Measurements from ENCODE around the gene HNRNPUL1. TPM values are rescaled to one million over a fixed set of nuclear protein-coding genes. Genes with fewer than 3 reads are reported as not detected.
A peak's percentile ranks its signal among the peaks of the same experiment; 100 is the strongest.
"Not testable (repeated sequence)": the region's sequence is repeated elsewhere in the genome, so short reads cannot be mapped to it uniquely, and the experiment has no call there.

Gene HNRNPUL1
- polyA plus RNA-seq, 1 donor (not counting 4 experiments of a cell fraction or from before 2014, with no cell fraction given): 48.3 TPM

DNA sequence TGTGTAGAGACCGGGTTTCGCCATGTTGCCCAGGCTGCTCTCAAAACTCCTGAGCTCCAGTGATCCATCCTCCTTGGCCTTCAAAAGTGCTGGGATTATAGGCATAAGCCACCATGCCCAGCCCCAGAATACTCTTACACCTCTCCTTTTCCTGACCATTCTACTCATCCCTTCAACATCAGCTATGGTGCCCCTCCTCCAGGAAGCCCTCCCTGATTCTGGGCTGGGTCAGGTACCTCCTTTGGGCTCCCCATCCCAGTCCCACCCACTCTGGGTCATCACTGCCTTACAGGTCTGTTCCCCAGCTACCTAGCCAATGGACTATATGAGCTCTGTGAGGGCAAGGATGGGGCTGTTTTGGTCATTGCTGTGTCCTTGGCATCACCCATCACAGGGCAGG is 80.0 kb downstream of the HNRNPUL1 start:
- Histone ChIP-seq H3K4me1 (ENCODE audit: control insufficient read depth, extremely low read depth, insufficient read depth, low read length) (no peaks in the 10 kb centered on the region), H3K27ac (ENCODE audit: control insufficient read depth, insufficient read depth, low read length) (no peak overlapping the region), H3K9me1 (ENCODE audit: control insufficient read depth, extremely low read depth, insufficient read depth, low read length) (peaks cover 4% of the 10 kb centered on the region), H3K4me3 (ENCODE audit: control insufficient read depth in 2 of 3, extremely low read depth in 1 of 3, insufficient read depth in 2 of 3, low read depth in 1 of 3, low read length in 3 of 3) (no peak overlapping the region), H3K79me2 (ENCODE audit: control insufficient read depth, insufficient read depth, low read length) (peaks cover 4% of the 10 kb centered on the region), H3K27me3 (ENCODE audit: control insufficient read depth, extremely low read depth, insufficient read depth, low read length) (no peaks in the 10 kb centered on the region), H3K9me3 (ENCODE audit: control insufficient read depth, low read depth, low read length) (no peaks in the 10 kb centered on the region), H4K20me1 (ENCODE audit: control insufficient read depth, extremely low read depth, insufficient read depth, low read length) (no peaks in the 10 kb centered on the region), H3K36me3 (ENCODE audit: control insufficient read depth in 2 of 2, extremely low read depth in 1 of 2, insufficient read depth in 2 of 2, low read length in 2 of 2) (peaks cover 26 to 33% of the 10 kb centered on the region in 2 experiments), H3K4me2 (ENCODE audit: control insufficient read depth, extremely low read depth, insufficient read depth, low read depth, low read length) (no peak overlapping the region), H2AFZ (ENCODE audit: control insufficient read depth, low read length) (no peak overlapping the region), H3K9ac (ENCODE audit: control insufficient read depth, extremely low read depth, insufficient read depth, low read length) (no peak overlapping the region)
- DNase-seq (ENCODE audit: low read depth, low spot score) (no peak), FAIRE-seq (no peak)
- dilution Hi-C loops (cut with MboI; ENCODE audit: extremely low pct_ligation_motif_present, low sequenced_read_pairs): no loop called here
- TF ChIP-seq CTCF (optimal IDR thresholded peaks at IDR 0.05 in 1 of 3, IDR thresholded peaks at IDR 0.05 in 1 of 3, conservative IDR thresholded peaks at IDR 0.05 in 1 of 3; ENCODE audit: extremely low read depth in 1 of 3, insufficient read depth in 2 of 3, low read length in 3 of 3) (no peak), EZH2 (IDR thresholded peaks at IDR 0.05; ENCODE audit: low read length) (no peak)

GRCh38 chr19:41346916-41347315 is 82.7 kb downstream of the HNRNPUL1 start:
- H3K9me3 ChIP-seq (ENCODE audit: control insufficient read depth, low read depth, low read length); FAIRE-seq; H3K9ac ChIP-seq (ENCODE audit: control insufficient read depth, extremely low read depth, insufficient read depth, low read length); H3K4me1 ChIP-seq (ENCODE audit: control insufficient read depth, extremely low read depth, insufficient read depth, low read length); dilution Hi-C loops (cut with MboI; ENCODE audit: extremely low pct_ligation_motif_present, low sequenced_read_pairs); DNase-seq (ENCODE audit: low read depth, low spot score); H3K4me2 ChIP-seq (ENCODE audit: control insufficient read depth, extremely low read depth, insufficient read depth, low read depth, low read length); H3K27me3 ChIP-seq (ENCODE audit: control insufficient read depth, extremely low read depth, insufficient read depth, low read length); H3K27ac ChIP-seq (ENCODE audit: control insufficient read depth, insufficient read depth, low read length); H3K4me3 ChIP-seq (ENCODE audit: control insufficient read depth in 2 of 3, extremely low read depth in 1 of 3, insufficient read depth in 2 of 3, low read depth in 1 of 3, low read length in 3 of 3); H2AFZ ChIP-seq (ENCODE audit: control insufficient read depth, low read length); H4K20me1 ChIP-seq (ENCODE audit: control insufficient read depth, extremely low read depth, insufficient read depth, low read length); H3K9me1 ChIP-seq (ENCODE audit: control insufficient read depth, extremely low read depth, insufficient read depth, low read length): not testable (repeated sequence)
- Histone ChIP-seq H3K36me3 (ENCODE audit: control insufficient read depth in 2 of 2, extremely low read depth in 1 of 2, insufficient read depth in 2 of 2, low read length in 2 of 2) (peaks cover 23 to 25% of the 10 kb centered on the region in 2 experiments), H3K79me2 (ENCODE audit: control insufficient read depth, insufficient read depth, low read length) (peaks cover 25% of the 10 kb centered on the region)

GRCh38 chr19:41350735-41351338 is 86.7 kb downstream of the HNRNPUL1 start:
- H3K4me1 ChIP-seq (ENCODE audit: control insufficient read depth, extremely low read depth, insufficient read depth, low read length): peaks cover 7% of the 10 kb centered on the region
- no peaks in the 10 kb centered on the region for H3K9me3 ChIP-seq (ENCODE audit: control insufficient read depth, low read depth, low read length)
- peaks cover 5% of the 10 kb centered on the region for H3K9me1 ChIP-seq (ENCODE audit: control insufficient read depth, extremely low read depth, insufficient read depth, low read length)
- H3K27me3 ChIP-seq (ENCODE audit: control insufficient read depth, extremely low read depth, insufficient read depth, low read length): no peaks in the 10 kb centered on the region
- peaks cover 4 to 22% of the 10 kb centered on the region in 2 experiments for H3K36me3 ChIP-seq (ENCODE audit: control insufficient read depth in 2 of 2, extremely low read depth in 1 of 2, insufficient read depth in 2 of 2, low read length in 2 of 2)
- dilution Hi-C loops (cut with MboI; ENCODE audit: extremely low pct_ligation_motif_present, low sequenced_read_pairs): no loop called here
- peak overlapping the region; percentile 77 for H3K9ac ChIP-seq (ENCODE audit: control insufficient read depth, extremely low read depth, insufficient read depth, low read length)
- peaks cover 37% of the 10 kb centered on the region for H3K79me2 ChIP-seq (ENCODE audit: control insufficient read depth, insufficient read depth, low read length)
- H3K27ac ChIP-seq (ENCODE audit: control insufficient read depth, insufficient read depth, low read length): peak overlapping the region; percentile 69
- H3K4me3 ChIP-seq (ENCODE audit: control insufficient read depth in 2 of 3, extremely low read depth in 1 of 3, insufficient read depth in 2 of 3, low read depth in 1 of 3, low read length in 3 of 3): peak overlapping the region; percentile 68 to 87 (median 86)
- H4K20me1 ChIP-seq (ENCODE audit: control insufficient read depth, extremely low read depth, insufficient read depth, low read length): peaks cover 3% of the 10 kb centered on the region
- H3K4me2 ChIP-seq (ENCODE audit: control insufficient read depth, extremely low read depth, insufficient read depth, low read depth, low read length): peak overlapping the region; percentile 99
- DNase-seq (ENCODE audit: low read depth, low spot score) (no peak), FAIRE-seq (peak; percentile 74)
- peak overlapping the region; percentile 50 for H2AFZ ChIP-seq (ENCODE audit: control insufficient read depth, low read length)
- TF ChIP-seq EZH2 (IDR thresholded peaks at IDR 0.05; ENCODE audit: low read length): no peak
- no peak for TF ChIP-seq CTCF (optimal IDR thresholded peaks at IDR 0.05 in 1 of 3, IDR thresholded peaks at IDR 0.05 in 1 of 3, conservative IDR thresholded peaks at IDR 0.05 in 1 of 3; ENCODE audit: extremely low read depth in 1 of 3, insufficient read depth in 2 of 3, low read length in 3 of 3)
